ENCODE results near the gene VPS29. TPM values are rescaled to one million over a fixed set of nuclear protein-coding genes. Genes with fewer than 3 reads are reported as not detected.

Gene VPS29
- total and polyA plus RNA-seq, 9 of the 15 experiments (the other 6 are each of a cell fraction or from before 2014, with no cell fraction given): 85.8 to 638 (median 272) TPM

DNA sequence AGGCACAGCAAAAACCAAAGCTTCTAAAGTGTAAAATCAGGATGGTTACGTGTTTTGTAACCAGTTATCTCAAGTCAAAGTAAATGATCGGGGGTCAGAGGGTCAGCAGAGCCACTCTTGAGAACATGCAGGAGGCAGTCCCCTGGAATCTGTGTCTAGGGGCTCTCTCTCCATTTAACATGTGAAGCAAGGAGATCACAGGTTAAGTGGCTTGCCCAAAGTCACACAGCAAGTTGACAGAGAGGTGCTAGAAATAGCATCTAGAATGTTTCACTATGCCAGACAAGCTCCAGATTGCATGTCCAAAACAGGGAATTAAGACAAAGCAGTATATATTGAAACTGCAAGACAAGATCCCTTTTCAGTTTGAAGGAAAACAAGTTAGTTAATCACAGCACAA, 47.8 kb upstream of the VPS29 start:
- 97% methylated on average over 2 of the region's 2 CpGs for WGBS (ENCODE audit: insufficient coverage, low coverage, missing lambda C conversion rate)
- Histone ChIP-seq H3K4me1 (replicated peaks in 1 of 2; ENCODE audit: control insufficient read depth in 2 of 2, insufficient read depth in 2 of 2, low read length in 2 of 2) (no peaks in the 10 kb centered on the region), H3K27me3 (ENCODE audit: control insufficient read depth in 2 of 2, insufficient read depth in 2 of 2, low read length in 2 of 2) (no peaks in the 10 kb centered on the region), H4K20me1 (replicated peaks; ENCODE audit: control insufficient read depth, insufficient read depth, low read length) (no peaks in the 10 kb centered on the region), H3K4me3 (no peak overlapping the region), H3K27ac (ENCODE audit: extremely low read depth, low read depth, low read length) (no peak overlapping the region), H2AFZ (ENCODE audit: low read depth, low read length) (no peak overlapping the region), H3K9ac (ENCODE audit: insufficient read depth in 1 of 2, low read depth in 2 of 2, low read length in 2 of 2) (no peak overlapping the region), H3K36me3 (ENCODE audit: control insufficient read depth, insufficient read depth, low read length) (peaks cover 61% of the 10 kb centered on the region), H3K4me2 (ENCODE audit: insufficient read depth, low read length) (no peak overlapping the region), H3K9me1 (ENCODE audit: control insufficient read depth, insufficient read depth, low read length) (no peaks in the 10 kb centered on the region), H3K9me3 (replicated peaks; ENCODE audit: control insufficient read depth, insufficient read depth, low read depth, low read length) (no peaks in the 10 kb centered on the region), H3K79me2 (ENCODE audit: control insufficient read depth, insufficient read depth, low read length) (peaks cover 60% of the 10 kb centered on the region)
- ChIA-PET CTCF (ENCODE audit: low intra/inter-chr PET ratio) (no interaction called here), POLR2A (interaction anchor here (0.8 to 1.1 kb wide), 2 partner anchors 18 to 311 kb away, joined by 3 to 4 read pairs; no protein-coding TSS in a partner anchor)
- no peak for ATAC-seq
- BruUV-seq (replicated peaks): no TSS peak
- no peak for DNase-seq (ENCODE audit: extremely low read depth in 1 of 4, low spot score in 3 of 4)
- intact Hi-C loops (cut with micrococcal nuclease) (loop anchor here (10.0 kb wide), 1 partner anchor 335 kb away; no protein-coding TSS in a partner anchor), in situ Hi-C loops (cut with MboI) (no loop called here)
- no peak for TF ChIP-seq RBM14 (IDR thresholded peaks at IDR 0.05; ENCODE audit: borderline replicate concordance, insufficient read depth, low read depth, low read length)
- TF ChIP-seq SAP30 (IDR thresholded peaks at IDR 0.05; ENCODE audit: borderline replicate concordance, insufficient read depth, low read depth, low read length, poor library complexity, severe bottlenecking): no peak
- TF ChIP-seq FOXA1 (IDR thresholded peaks at IDR 0.05; ENCODE audit: borderline replicate concordance): no peak
- TF ChIP-seq HNRNPLL (IDR thresholded peaks at IDR 0.05; ENCODE audit: low read depth, low read length, poor library complexity, severe bottlenecking): no peak
- TF ChIP-seq SIRT6 (IDR thresholded peaks at IDR 0.05; ENCODE audit: low read depth, low read length): no peak
- TF ChIP-seq, protein P1, sequence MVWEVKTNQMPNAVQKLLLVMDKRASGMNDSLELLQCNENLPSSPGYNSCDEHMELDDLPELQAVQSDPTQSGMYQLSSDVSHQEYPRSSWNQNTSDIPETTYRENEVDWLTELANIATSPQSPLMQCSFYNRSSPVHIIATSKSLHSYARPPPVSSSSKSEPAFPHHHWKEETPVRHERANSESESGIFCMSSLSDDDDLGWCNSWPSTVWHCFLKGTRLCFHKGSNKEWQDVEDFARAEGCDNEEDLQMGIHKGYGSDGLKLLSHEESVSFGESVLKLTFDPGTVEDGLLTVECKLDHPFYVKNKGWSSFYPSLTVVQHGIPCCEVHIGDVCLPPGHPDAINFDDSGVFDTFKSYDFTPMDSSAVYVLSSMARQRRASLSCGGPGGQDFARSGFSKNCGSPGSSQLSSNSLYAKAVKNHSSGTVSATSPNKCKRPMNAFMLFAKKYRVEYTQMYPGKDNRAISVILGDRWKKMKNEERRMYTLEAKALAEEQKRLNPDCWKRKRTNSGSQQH (CRISPR knock-in tag; IDR thresholded peaks at IDR 0.05): no peak
- no peak for TF ChIP-seq BMI1 (IDR thresholded peaks at IDR 0.05; ENCODE audit: low read length)
- TF ChIP-seq PHF8 (IDR thresholded peaks at IDR 0.05; ENCODE audit: borderline replicate concordance, low read length): no peak
- no peak for TF ChIP-seq GABPB2 (CRISPR knock-in tag; conservative IDR thresholded peaks at IDR 0.05)
- no peak for TF ChIP-seq FOS (IDR thresholded peaks at IDR 0.05; ENCODE audit: extremely low read depth, insufficient read length)
- TF ChIP-seq, protein P2, sequence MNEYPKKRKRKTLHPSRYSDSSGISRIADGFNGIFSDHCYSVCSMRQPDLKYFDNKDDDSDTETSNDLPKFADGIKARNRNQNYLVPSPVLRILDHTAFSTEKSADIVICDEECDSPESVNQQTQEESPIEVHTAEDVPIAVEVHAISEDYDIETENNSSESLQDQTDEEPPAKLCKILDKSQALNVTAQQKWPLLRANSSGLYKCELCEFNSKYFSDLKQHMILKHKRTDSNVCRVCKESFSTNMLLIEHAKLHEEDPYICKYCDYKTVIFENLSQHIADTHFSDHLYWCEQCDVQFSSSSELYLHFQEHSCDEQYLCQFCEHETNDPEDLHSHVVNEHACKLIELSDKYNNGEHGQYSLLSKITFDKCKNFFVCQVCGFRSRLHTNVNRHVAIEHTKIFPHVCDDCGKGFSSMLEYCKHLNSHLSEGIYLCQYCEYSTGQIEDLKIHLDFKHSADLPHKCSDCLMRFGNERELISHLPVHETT (CRISPR knock-in tag; conservative IDR thresholded peaks at IDR 0.05 in 1 of 2, IDR thresholded peaks at IDR 0.05 in 1 of 2): no peak
- TF ChIP-seq XRCC5 (IDR thresholded peaks at IDR 0.05; ENCODE audit: low read depth, low read length): no peak
- TF ChIP-seq, protein P3, sequence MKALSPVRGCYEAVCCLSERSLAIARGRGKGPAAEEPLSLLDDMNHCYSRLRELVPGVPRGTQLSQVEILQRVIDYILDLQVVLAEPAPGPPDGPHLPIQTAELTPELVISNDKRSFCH (CRISPR knock-in tag; IDR thresholded peaks at IDR 0.05): no peak
- TF ChIP-seq, protein P3 (tag; IDR thresholded peaks at IDR 0.05): no peak
- no peak for FAIRE-seq

Data from K562 (cell line).